AG09309 (cell line): Measurements from ENCODE around the gene LILRB3.
"Not testable (repeated sequence)": the region's sequence is repeated elsewhere in the genome, so short reads cannot be mapped to it uniquely, and the experiment has no call there.

Experiments used
- DNase-seq: peaks from one replicate; pipeline ENCODE4 v3.0.0-alpha.2; 2010; ENCODE audit warnings: low read depth
- H3K4me3 ChIP-seq: 2 replicates; pipeline ENCODE4 v1.5.1; 2011; ENCODE audit warnings: mild to moderate bottlenecking, low read depth, low read length, moderate library complexity; ENCODE audit not compliant: control insufficient read depth
- TF ChIP-seq, protein P1 (sequence below): IDR thresholded peaks from 2 replicates; pipeline ENCODE4 v1.5.1; 2011; ENCODE audit warnings: mild to moderate bottlenecking, low read depth, low read length, inconsistent platforms; ENCODE audit not compliant: insufficient read depth, control insufficient read depth; ENCODE audit errors: missing control alignments

The LILRB3 gene

DNA sequence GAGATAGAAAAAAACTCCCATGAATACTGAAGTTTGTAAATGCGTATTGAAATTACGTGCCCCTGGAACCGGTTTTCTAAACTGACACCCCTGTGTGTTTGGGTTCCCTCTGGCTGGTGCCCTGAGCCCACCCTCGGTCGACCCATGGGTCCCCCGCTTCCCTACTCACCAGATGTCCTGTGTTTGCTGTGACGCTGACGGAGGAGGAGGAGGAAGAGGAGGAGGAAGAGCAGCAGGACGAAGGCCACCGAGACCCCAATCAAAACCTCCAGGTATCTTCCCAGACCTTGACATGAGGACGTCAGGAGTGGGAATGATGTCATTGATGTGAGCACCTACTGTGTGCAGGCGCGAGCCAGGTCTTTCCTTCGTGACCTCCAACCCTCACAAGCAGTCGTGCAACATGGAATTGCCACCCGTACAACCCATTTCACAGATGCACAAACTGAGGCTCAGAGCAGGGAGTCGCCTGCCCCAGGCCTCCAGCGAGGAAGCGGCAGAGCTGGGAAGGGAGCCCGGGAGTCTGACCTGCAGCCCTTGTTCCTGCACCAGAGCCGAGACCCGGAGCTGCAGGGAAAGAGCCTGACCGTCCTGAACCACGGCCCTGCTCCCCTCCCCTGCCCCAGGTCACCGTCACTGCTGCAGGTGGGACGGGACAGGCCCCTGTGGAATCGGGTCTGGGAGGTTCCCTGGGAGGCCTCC, 3.7 kb downstream of the LILRB3 start:
- no peak for DNase-seq
- H3K4me3 ChIP-seq: no peak overlapping the region
- TF ChIP-seq, protein P1, sequence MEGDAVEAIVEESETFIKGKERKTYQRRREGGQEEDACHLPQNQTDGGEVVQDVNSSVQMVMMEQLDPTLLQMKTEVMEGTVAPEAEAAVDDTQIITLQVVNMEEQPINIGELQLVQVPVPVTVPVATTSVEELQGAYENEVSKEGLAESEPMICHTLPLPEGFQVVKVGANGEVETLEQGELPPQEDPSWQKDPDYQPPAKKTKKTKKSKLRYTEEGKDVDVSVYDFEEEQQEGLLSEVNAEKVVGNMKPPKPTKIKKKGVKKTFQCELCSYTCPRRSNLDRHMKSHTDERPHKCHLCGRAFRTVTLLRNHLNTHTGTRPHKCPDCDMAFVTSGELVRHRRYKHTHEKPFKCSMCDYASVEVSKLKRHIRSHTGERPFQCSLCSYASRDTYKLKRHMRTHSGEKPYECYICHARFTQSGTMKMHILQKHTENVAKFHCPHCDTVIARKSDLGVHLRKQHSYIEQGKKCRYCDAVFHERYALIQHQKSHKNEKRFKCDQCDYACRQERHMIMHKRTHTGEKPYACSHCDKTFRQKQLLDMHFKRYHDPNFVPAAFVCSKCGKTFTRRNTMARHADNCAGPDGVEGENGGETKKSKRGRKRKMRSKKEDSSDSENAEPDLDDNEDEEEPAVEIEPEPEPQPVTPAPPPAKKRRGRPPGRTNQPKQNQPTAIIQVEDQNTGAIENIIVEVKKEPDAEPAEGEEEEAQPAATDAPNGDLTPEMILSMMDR: no peak

DNA sequence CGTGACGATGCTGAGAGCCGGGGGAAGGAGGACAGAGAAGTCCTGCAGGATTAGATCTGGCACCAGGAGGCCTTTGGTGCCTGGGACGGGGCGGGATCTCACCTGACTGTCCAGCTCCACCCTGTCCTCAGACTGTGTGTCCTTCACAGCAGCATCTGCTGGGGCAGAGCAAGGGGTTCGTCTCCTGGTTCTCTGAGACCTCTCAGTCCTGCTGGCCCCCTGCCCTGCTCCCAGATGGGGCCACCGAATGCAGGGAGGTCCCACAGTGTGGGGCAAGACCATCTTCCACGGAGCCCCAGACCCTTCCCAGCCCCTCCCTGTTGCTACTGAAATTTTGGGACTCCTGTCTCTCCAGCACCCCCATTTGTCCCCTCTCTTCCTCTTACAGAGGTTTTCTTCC, 4.5 kb downstream of the LILRB3 start:
- no peak overlapping the region for H3K4me3 ChIP-seq
- TF ChIP-seq, protein P1: no peak
- DNase-seq: no peak

DNA sequence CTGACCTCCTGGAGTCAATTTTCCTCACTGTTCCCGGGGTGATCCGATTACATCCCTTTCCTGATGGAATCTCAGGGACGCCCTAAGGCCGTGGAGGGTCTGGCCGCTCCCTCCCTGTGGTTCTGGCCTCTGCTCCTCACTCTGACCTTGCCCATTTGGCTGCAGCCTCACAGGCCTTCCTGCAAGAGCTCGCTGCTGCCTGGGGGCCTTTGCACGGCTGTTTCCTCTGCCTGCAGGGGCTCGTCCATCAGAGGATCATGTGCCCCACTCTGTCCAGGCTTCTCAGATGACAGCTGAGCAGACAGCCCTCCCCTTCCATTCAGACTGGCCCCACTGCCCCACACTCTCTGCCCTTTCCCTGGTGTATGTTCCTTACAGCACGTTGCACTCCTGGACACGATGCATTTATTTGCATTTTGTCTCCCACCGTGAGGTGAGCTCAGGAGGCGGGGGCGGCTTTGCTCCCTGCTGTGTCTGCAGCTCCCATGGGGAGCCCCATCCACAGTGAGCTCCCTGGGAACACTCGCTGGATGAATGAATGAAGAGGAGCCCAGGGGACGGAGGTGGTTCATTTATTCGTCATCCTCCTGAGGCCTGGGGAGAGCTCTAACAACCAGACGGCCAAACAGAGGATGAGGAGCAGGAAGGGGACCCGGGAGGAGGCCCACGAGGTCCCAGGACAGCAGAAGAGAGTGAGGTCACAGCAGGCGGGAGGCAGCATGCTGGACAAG, 5.1 kb downstream of the LILRB3 start:
- not testable (repeated sequence) for H3K4me3 ChIP-seq, DNase-seq

DNA sequence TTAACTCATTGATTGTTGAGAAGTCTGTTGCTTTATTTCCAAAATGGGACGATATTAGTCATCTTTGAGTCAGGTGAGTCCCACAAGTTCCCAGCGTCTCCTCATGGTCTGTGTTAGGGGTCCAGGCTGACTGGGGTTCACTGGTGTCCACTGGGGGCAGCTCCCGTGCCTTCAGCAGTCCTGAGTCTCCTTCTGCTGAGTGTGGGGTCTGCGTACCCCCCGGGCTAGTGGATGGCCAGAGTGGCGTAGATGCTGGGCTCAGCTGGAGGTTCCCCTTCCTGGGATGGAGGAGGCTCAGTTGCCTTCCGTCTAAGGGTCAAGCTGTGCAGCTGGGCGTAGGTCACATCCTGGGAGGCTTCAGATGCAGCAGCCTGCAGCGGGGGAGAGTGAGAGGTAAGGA, 5.9 kb downstream of the LILRB3 start:
- DNase-seq: no peak
- TF ChIP-seq, protein P1: no peak
- no peak overlapping the region for H3K4me3 ChIP-seq

DNA sequence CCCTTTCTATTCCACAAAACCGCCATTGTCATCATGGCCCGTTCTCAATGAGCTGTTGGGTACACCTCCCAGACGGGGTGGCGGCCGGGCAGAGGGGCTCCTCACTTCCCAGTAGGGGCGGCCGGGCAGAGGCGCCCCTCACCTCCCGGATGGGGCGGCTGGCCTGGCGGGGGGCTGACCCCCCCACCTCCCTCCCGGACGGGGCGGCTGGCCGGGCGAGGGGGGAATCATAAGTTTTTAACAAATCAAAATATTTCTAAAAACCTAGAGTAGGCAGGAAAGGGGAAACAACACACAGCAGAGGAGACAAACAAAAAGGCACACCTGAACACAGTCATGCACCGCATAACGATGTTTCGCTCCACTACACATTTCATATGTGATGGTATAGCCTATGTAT, 8.1 kb downstream of the LILRB3 start:
- not testable (repeated sequence) for H3K4me3 ChIP-seq, DNase-seq

DNA sequence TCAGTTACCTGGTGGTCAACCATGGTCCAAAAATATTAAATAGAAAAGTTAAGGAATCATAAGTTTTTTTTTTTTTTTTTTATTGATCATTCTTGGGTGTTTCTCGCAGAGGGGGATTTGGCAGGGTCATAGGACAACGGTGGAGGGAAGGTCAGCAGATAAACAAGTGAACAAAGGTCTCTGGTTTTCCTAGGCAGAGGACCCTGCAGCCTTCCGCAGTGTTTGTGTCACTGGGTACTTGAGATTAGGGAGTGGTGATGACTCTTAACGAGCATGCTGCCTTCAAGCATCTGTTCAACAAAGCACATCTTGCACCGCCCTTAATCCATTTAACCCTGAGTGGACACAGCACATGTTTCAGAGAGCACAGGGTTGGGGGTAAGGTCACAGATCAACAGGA, 8.6 kb downstream of the LILRB3 start:
- not testable (repeated sequence) for DNase-seq, H3K4me3 ChIP-seq

DNA sequence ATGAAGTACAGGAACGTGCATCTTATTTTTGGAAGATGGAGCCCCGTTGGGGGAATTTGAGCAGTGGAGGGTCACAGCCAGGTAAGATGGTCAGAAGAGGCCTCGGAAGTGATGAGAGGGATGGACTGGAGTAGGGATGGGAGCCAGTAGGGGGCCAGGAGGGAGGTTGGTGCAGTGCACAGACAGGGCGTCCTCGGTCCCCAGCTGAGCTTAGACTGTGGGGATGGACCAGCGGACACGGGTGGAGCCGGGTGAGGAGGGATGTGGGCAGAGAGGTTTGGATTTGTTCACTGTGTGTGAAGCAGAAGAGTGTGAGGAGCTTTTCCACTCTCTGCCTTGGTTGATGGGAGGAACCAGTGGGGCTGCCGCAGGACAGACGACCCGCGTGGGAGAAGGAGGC, 11.6 kb downstream of the LILRB3 start:
- DNase-seq: no peak
- no peak overlapping the region for H3K4me3 ChIP-seq
- TF ChIP-seq, protein P1: no peak

DNA sequence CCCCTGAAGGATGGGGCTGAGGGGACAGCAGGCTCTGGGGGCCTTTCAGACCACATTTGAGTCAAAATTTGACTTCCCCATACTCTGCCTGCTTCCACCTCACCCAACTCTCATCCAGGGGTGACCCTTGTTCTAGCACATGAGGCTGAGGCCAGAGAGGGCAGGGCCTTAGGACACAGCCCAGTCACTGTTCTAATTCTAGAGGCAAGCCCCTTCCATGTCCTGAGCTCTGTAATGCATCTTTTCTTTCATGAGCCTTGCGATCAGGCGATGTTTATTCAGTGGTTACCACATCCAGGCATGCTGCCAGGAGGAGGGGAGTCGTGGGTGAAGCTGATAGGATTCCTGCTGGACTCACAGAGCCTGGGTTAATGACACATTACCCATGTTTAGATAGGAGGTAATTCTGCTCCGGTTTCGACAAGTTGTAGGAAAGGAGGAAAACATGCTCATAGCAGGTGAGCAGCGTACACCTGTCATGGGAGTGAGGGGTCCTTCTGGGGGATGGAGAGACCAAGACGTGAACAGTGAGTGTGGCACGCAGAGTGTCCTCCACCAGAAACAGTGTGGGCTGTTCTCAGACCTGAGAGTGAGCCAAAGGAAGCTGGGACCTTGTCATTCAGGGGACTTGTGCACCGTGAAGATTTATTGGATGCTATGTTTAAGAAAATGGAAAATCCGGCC, 12.9 kb downstream of the LILRB3 start:
- TF ChIP-seq, protein P1: no peak
- DNase-seq: peak; percentile 90

More for the DNA sequence above, 12.9 kb downstream of the LILRB3 start:
- H3K4me3 ChIP-seq: no peak overlapping the region
